T-helper 2 cell (primary cell): Measurements from ENCODE around the gene DNAJC21.

ENCODE experiments used
- DNase-seq, 5 experiments: peaks; one replicate each; pipeline versions ENCODE4 v3.0.0 to v3.0.0-alpha.2; 2012 to 2022

DNAJC21 gene

GRCh38 chr5:34982823-34983222 is 53.5 kb downstream of the DNAJC21 start:
- no peak for DNase-seq

- DNase-seq = no peak
Measured at GRCh38 chr5:34986965-34987364, 57.6 kb downstream of the DNAJC21 start.

GRCh38 chr5:34991486-34992238 is 62.3 kb downstream of the DNAJC21 start:
- no peak for DNase-seq

GRCh38 chr5:34993951-34994350 is 64.6 kb downstream of the DNAJC21 start:
- DNase-seq = no peak

GRCh38 chr5:34996261-34996660 is 66.9 kb downstream of the DNAJC21 start:
- DNase-seq = no peak

- no peak for DNase-seq
Measured at GRCh38 chr5:34998058-34998789, 68.9 kb downstream of the DNAJC21 start.

- no peak for DNase-seq
Measured at GRCh38 chr5:35001842-35002241, 72.5 kb downstream of the DNAJC21 start.

- DNase-seq = no peak
Measured at GRCh38 chr5:35002459-35002858, 73.1 kb downstream of the DNAJC21 start.

- peak in 4 of 5 experiments; percentile 0 to 55 (median 16) for DNase-seq
Measured at GRCh38 chr5:35003018-35003957, 73.9 kb downstream of the DNAJC21 start.

- DNase-seq = no peak
Measured at GRCh38 chr5:35004200-35004599, 74.8 kb downstream of the DNAJC21 start.

GRCh38 chr5:35004771-35005170 is 75.4 kb downstream of the DNAJC21 start:
- no peak for DNase-seq
